ENCODE data around the gene TNS3.

GRCh38 chr7:47455872-47456185, 126.1 kb downstream of the TNS3 start:
- TF ChIP-seq CTCF (IDR thresholded peaks at IDR 0.05): no peak
- no peak for TF ChIP-seq POLR2A (IDR thresholded peaks at IDR 0.05)
